IPS-20b (cell line): ENCODE measurements around the gene ALDH5A1.

Source experiments
- H3K27ac ChIP-seq: one replicate; pipeline ENCODE4 v1.5.1; 2013; ENCODE audit warnings: low read length
- H3K27me3 ChIP-seq: 2 replicates; pipeline ENCODE4 v1.6.1; 2013; ENCODE audit warnings: mild to moderate bottlenecking, low read length, inconsistent platforms; ENCODE audit not compliant: insufficient read depth
- H3K36me3 ChIP-seq: 2 replicates; pipeline ENCODE4 v1.6.1; 2013; ENCODE audit warnings: low read depth, mild to moderate bottlenecking, inconsistent platforms, low read length, moderate library complexity; ENCODE audit not compliant: insufficient read depth
- H3K4me1 ChIP-seq: 2 replicates; pipeline ENCODE4 v1.6.1; 2013; ENCODE audit warnings: mild to moderate bottlenecking, control low read depth, inconsistent platforms, low read length, moderate library complexity; ENCODE audit not compliant: insufficient read depth
- H3K4me3 ChIP-seq: 2 replicates; pipeline ENCODE4 v1.5.1; 2013; ENCODE audit warnings: mild to moderate bottlenecking, low read length, inconsistent platforms
- H3K9ac ChIP-seq: 2 replicates; pipeline ENCODE4 v1.6.1; 2013; ENCODE audit warnings: low read depth, mild to moderate bottlenecking, inconsistent platforms, low read length, moderate library complexity
- H3K9me3 ChIP-seq: 2 replicates; pipeline ENCODE4 v1.6.1; 2013; ENCODE audit warnings: mild to moderate bottlenecking, low read depth, low read length, inconsistent platforms; ENCODE audit not compliant: insufficient read depth

ALDH5A1 gene

DNA sequence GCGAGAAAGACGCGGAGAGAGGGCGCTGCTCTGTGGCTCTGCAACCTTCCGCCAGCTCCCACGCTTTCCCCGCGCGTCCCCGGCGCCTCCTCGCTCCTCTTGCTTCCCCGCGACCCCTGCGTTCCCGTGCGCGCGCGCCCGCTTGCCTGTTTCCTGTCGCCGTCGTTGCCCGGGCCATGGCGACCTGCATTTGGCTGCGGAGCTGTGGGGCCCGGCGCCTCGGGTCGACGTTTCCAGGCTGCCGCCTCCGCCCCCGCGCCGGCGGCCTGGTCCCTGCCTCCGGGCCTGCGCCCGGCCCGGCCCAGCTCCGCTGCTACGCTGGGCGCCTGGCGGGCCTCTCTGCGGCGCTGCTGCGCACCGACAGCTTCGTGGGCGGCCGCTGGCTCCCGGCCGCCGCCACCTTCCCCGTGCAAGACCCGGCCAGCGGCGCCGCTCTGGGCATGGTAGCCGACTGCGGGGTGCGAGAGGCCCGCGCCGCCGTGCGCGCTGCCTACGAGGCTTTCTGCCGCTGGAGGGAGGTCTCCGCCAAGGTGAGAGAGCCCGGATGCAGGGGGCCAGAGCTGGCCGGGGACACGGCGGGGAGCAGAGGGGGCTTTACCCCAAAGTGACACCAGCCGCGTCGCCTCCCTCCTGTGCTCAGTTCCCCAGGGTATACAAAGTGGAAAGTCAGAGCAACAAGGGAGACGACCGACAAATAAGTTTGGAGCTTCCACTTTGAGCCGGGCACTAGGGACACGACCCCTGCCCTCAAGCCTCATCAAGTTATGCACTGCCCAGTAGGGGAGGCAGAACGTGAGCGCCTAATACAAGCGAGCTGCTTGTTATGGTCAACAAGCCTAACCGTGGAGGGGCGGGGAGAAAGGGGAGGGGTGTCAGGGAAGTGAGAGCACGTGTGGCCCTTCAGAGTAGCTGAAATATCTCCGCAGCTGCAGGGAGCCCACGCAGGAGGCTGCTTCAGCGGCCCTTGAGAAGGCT, at the start of gene ALDH5A1:
ALDH5A1 (plus strand) TSS at position 149 of the 975 bp plus-strand sequence; CDS start at position 177, 28 bp downstream.
- Histone ChIP-seq H3K4me3 (peak within 1 kb of the TSS; percentile 71), H3K27me3 (peaks cover 32% of the 10 kb centered on the region), H3K9ac (peak within 1 kb of the TSS; percentile 68; the same call in 1 of the 2 replicates), H3K36me3 (no peaks in the 10 kb centered on the region), H3K9me3 (no peaks in the 10 kb centered on the region), H3K27ac (no peak within 1 kb of the TSS), H3K4me1 (peaks cover 3% of the 10 kb centered on the region; the same call in 1 of the 2 replicates)

DNA sequence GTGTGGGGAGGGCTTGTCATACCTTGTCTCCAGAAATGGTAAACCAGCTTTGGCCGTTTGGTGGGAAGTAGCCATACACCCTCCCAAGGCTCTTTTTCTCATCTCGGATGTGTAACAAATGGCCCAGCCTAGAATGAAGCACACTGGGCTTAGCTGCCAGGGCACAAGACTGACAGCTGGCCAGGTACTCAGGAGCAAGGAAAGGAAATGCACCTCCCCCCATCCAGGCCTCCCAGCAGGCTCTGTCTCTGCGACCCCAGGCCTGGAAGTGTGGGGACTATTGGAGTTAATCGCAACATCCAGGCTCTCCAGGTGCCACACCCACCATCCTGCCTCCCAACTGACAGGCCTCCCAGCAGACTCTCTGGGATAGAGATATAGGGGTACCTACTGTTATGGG, 49.1 kb upstream of the ALDH5A1 start:
- Histone ChIP-seq H3K9me3 (no peaks in the 10 kb centered on the region), H3K9ac (no peak overlapping the region), H3K27ac (no peak overlapping the region), H3K27me3 (no peaks in the 10 kb centered on the region), H3K4me1 (no peaks in the 10 kb centered on the region), H3K36me3 (no peaks in the 10 kb centered on the region), H3K4me3 (no peak overlapping the region)

DNA sequence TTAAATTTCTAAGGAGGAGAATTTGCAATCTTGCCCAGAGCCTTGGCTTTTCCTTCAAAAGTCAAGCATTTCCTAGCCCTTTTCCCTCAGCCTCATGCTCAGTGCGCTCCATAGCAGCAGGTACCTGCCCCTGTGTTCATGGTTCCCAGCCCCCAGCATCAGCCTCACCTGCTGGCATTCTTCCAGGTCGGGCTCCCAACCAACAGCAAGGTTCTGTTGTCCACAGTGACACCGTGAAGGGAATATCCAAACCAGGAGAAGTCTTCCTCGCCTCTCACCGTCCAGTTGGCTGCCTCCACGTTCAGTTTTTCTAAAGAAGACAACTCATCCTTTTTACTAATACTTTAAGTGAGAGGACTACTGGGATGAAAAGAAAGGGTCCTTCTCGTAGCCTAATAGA, 48.1 kb upstream of the ALDH5A1 start:
- H3K9me3 ChIP-seq, result no peaks in the 10 kb centered on the region
- no peak overlapping the region for H3K4me3 ChIP-seq
- H3K27ac ChIP-seq, result no peak overlapping the region
- H3K4me1 ChIP-seq, result no peaks in the 10 kb centered on the region
- no peaks in the 10 kb centered on the region for H3K36me3 ChIP-seq
- H3K9ac ChIP-seq, result no peak overlapping the region
- H3K27me3 ChIP-seq, result no peaks in the 10 kb centered on the region

DNA sequence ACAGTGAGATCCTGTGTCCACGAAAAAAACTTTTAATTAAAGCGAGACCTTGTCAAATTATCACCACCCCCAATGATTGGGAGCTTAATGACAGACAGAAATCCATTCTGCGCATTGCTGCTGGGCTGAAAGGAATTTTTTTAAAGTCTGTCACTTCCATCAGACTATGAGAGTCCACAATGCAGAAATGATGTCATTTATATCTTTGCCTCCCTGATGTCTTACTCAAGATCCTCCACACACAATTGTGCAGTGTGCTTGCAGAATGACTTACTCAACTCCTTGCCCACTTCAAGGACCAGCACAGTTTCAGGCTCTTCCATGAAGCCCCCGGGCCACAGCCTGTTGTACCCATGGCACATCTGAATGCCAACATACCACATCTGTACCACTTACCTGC, 46.4 kb upstream of the ALDH5A1 start:
- no peaks in the 10 kb centered on the region for H3K27me3 ChIP-seq
- H3K9ac ChIP-seq, result no peak overlapping the region
- H3K36me3 ChIP-seq, result no peaks in the 10 kb centered on the region
- no peak overlapping the region for H3K27ac ChIP-seq
- H3K4me1 ChIP-seq, result no peaks in the 10 kb centered on the region
- no peaks in the 10 kb centered on the region for H3K9me3 ChIP-seq
- H3K4me3 ChIP-seq, result no peak overlapping the region

DNA sequence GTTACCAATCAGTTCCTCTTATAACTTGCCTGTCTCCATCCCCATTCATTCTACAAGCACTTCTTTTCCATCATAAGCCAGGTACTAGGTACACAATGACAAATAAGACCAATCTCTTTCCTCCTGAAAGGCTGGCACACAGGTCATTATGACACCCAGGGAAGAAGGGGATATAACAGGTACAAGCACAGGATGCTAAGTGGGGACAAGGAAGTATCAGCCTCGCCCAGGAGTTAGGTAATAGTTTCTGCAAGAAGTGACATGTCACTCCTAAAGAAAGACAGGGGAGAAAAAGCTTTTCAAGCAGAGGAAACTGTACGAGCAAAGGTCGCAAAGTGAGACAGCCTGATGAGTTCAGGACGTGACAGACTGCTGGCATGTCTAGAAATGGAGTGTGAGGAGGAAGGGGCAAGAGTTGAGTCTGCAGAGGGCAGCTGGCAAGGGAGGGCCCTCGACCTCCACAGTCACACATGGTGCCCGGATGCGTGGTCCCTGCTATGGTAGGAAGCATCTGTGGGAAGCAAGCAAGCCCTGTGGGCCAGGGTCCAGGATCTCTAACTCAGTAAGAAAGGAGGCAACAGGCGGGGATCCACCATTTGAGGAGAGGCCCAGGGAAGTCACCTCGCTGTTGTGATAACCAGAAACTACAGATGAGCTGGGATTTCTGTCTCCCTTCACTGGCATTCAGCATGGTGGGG, 45.8 kb upstream of the ALDH5A1 start:
- Histone ChIP-seq H3K4me1 (no peaks in the 10 kb centered on the region), H3K36me3 (no peaks in the 10 kb centered on the region), H3K4me3 (no peak overlapping the region), H3K9ac (no peak overlapping the region), H3K27me3 (no peaks in the 10 kb centered on the region), H3K9me3 (no peaks in the 10 kb centered on the region), H3K27ac (no peak overlapping the region)

DNA sequence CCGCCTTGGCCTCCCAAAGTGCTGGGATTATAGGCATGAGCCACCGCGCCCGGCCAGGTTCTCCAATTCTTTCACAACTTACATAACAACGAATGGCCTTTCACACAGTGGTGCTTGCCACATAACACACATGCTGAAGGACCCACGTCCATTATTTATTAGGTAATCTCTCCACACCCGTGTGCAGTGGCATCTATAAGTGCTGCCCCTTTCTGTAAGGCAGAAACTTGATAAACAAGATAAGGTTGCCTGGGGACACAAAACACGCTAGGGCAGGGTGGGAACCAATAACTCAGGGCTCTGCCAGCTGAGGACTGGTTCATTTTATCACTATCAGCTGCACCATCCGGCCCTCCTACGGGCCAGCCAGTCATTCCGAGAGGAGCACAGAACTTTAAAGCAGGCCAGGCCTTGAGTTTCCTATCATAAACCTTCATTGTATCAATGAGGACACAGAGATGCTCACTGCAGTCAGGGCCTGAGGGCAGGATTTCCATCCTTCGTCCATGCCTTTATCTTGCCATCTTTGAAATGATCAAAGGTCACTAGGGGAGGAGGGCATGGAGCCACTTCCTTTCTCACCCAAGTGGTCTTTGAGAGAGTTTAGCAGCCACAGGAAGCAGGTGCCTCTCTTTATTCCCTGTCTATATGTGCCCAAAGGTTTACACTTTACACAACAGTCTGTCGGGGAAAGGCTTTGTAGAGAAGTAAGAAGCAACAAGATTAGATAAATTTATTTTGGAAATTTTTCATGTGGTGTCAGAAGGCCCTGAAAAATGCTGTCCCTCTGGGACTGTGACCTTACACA, 43.0 kb upstream of the ALDH5A1 start:
- Histone ChIP-seq H3K27me3 (no peaks in the 10 kb centered on the region), H3K4me1 (no peaks in the 10 kb centered on the region), H3K9me3 (no peaks in the 10 kb centered on the region), H3K27ac (no peak overlapping the region), H3K36me3 (no peaks in the 10 kb centered on the region), H3K4me3 (no peak overlapping the region), H3K9ac (no peak overlapping the region)

DNA sequence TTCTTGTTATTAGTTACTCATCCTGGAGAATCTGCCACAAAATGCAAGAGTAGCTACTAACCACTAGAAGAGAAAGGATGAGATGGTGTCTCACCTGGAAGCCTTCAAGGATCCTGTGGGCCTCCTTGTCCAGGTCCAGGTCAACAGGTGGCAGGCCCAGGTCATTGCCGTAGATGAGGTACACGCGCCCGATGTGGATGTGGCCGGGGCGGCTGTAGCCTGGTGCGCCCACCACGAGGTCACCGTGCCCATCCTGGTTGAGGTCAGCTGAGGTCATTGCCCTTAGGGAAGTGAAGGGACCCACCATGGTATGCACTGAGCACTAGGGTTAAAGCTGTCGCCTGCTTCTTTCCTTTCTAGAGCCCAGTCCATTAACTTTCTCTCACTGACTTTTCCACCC, 40.8 kb upstream of the ALDH5A1 start:
- no peak overlapping the region for H3K9ac ChIP-seq
- no peak overlapping the region for H3K4me3 ChIP-seq

DNA sequence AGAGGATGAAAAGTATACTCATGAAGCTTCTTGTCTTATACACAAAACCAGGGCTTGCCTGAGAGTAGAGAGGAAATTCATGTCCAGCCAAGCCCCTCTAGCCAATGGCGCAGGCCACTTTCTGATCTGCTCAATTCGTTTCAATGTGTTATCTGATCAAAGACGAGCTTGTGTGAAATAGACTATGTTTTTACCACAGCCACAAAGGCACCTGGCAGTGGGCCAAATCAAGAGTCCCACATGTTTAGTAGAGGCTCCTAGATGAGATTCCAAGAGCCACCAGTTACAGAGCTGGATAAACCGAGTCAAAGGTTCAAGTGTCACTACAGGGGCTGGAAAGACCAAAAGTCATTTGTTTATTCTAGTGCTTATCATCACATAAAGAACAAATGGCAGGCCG, 40.3 kb upstream of the ALDH5A1 start:
- no peaks in the 10 kb centered on the region for H3K27me3 ChIP-seq
- no peaks in the 10 kb centered on the region for H3K36me3 ChIP-seq
- H3K4me1 ChIP-seq, result no peaks in the 10 kb centered on the region
- H3K4me3 ChIP-seq, result no peak overlapping the region
- H3K27ac ChIP-seq, result no peak overlapping the region
- H3K9ac ChIP-seq, result no peak overlapping the region
- no peaks in the 10 kb centered on the region for H3K9me3 ChIP-seq

More for the DNA sequence above, 40.8 kb upstream of the ALDH5A1 start:
- no peak overlapping the region for H3K27ac ChIP-seq
- no peaks in the 10 kb centered on the region for H3K36me3 ChIP-seq
- no peaks in the 10 kb centered on the region for H3K4me1 ChIP-seq
- H3K27me3 ChIP-seq, result no peaks in the 10 kb centered on the region
- H3K9me3 ChIP-seq, result no peaks in the 10 kb centered on the region

DNA sequence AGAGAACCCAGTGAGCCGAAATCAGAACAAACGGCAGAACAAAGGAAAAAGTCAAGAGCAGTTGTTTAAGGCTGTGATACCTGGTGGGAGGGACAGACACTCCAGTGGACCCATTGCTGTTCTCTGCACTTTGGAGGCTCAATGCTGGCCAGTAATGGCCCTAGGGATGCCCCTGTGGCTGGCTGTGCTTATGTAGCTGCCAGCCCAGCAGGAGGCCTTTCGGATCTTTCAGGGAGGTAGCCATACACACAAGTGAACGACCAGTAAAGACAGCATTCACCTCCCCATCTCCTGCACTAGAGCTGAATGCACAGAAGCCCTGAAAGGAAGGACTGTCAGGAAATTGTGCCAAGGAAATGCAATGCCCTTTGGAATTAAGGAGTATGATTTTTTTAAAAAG, 39.7 kb upstream of the ALDH5A1 start:
- no peaks in the 10 kb centered on the region for H3K4me1 ChIP-seq
- no peak overlapping the region for H3K9ac ChIP-seq
- H3K27me3 ChIP-seq, result no peaks in the 10 kb centered on the region
- no peaks in the 10 kb centered on the region for H3K36me3 ChIP-seq
- H3K4me3 ChIP-seq, result no peak overlapping the region
- no peak overlapping the region for H3K27ac ChIP-seq
- H3K9me3 ChIP-seq, result no peaks in the 10 kb centered on the region

DNA sequence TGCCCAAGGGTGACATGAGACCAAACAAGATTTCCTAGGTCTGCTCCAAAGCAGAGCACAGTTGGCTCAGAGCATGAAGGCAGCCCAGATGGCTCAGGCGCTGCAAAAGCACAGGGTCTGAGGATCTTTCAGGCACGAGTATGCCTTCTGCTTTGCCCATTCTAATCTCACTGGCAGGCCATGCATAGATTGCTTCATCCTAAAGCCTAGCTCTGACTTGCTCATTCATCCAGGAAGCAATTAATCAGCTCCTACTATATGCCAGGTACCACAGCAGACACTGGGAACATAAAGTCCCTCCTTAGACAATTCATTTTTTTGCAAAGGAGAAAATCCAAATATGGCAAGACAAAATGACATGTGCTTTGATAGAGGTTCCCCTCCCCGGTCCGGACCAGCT, 36.6 kb upstream of the ALDH5A1 start:
- no peaks in the 10 kb centered on the region for H3K36me3 ChIP-seq
- H3K4me3 ChIP-seq, result no peak overlapping the region
- H3K27me3 ChIP-seq, result no peaks in the 10 kb centered on the region
- no peak overlapping the region for H3K27ac ChIP-seq
- H3K9ac ChIP-seq, result no peak overlapping the region
- no peaks in the 10 kb centered on the region for H3K9me3 ChIP-seq
- no peaks in the 10 kb centered on the region for H3K4me1 ChIP-seq

DNA sequence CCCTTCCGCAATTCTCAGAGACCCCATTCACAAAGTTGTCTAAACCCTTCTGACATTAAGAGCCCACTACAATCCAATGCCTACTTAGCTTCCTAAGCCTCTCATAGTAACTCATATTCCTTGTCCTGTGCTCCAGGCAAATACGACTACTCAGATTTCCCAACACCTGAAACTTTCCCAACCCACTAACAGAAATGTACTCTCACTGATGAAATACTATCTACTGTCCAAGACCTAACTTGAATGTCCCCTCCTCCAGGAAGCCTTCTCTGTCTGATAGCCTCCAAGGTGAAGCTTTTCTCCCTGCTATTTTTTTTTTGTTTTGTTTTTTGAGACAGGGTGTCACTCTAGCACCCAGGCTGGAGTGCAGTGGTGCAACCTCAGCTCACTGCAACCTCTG, 35.8 kb upstream of the ALDH5A1 start:
- no peaks in the 10 kb centered on the region for H3K36me3 ChIP-seq
- no peak overlapping the region for H3K4me3 ChIP-seq
- H3K9me3 ChIP-seq, result no peaks in the 10 kb centered on the region
- no peaks in the 10 kb centered on the region for H3K27me3 ChIP-seq
- H3K4me1 ChIP-seq, result no peaks in the 10 kb centered on the region
- H3K9ac ChIP-seq, result no peak overlapping the region
- no peak overlapping the region for H3K27ac ChIP-seq
